Sigmoid colon (tissue), 7 donors: ENCODE measurements around the gene FAM180A. TPM values are rescaled to one million over a fixed set of nuclear protein-coding genes. Genes with fewer than 3 reads are reported as not detected.

Source experiments
- DNase-seq: peaks from one replicate; pipeline ENCODE4 v3.0.0-alpha.2; 2019
- H3K27ac ChIP-seq, 4 donors: fragments of 200-600 bp; sonication (generic); one replicate each; pipeline ENCODE4 v1.5.1; 2016 to 2019; ENCODE audit warnings: mild to moderate bottlenecking in 1 of 4
- H3K27me3 ChIP-seq, 3 donors: fragments of 200-600 bp; sonication (generic); one replicate each; pipeline ENCODE4 v1.5.1; 2019; ENCODE audit warnings: mild to moderate bottlenecking in 1 of 3
- H3K36me3 ChIP-seq, 4 donors: fragments of 200-600 bp; sonication (generic); one replicate each; pipeline ENCODE4 v1.5.1; 2016 to 2019
- H3K4me1 ChIP-seq, 4 donors: fragments of 200-600 bp; sonication (generic); one replicate each; pipeline ENCODE4 v1.5.1; 2017 to 2019
- H3K4me3 ChIP-seq, 4 donors: fragments of 200-600 bp; sonication (generic); one replicate each; pipeline ENCODE4 v1.5.1; 2017 to 2019; ENCODE audit warnings: mild to moderate bottlenecking in 2 of 4, moderate library complexity in 1 of 4
- H3K9me3 ChIP-seq, 4 donors: fragments of 200-600 bp in 3 of 4; sonication (generic) in 3 of 4; one replicate each; pipeline versions ENCODE4 v1.5.1 to v1.6.1; 2013 to 2019
- CTCF ChIP-seq, 4 experiments: fragments of 450-650 bp in 3 of 4; fragments of 200-600 bp in 1 of 4; IDR thresholded peaks; one replicate each; pipeline ENCODE4 v1.5.1; 2016 to 2019; ENCODE audit warnings: antibody characterized with exemption in 4 of 4, mild to moderate bottlenecking in 3 of 4, moderate library complexity in 2 of 4
- EP300 ChIP-seq, 4 donors: sonication (generic); formaldehyde crosslinking; IDR thresholded peaks; one replicate each; pipeline ENCODE4 v1.6.1; 2017; ENCODE audit warnings: antibody characterized with exemption in 4 of 4
- POLR2A ChIP-seq, 2 donors: fragments of 450-650 bp; IDR thresholded peaks; one replicate each; pipeline ENCODE4 v1.6.1; 2016; ENCODE audit warnings: antibody characterized with exemption in 2 of 2, mild to moderate bottlenecking in 2 of 2, moderate library complexity in 2 of 2
- POLR2AphosphoS5 ChIP-seq, 4 donors: sonication (generic); formaldehyde crosslinking; IDR thresholded peaks; one replicate each; pipeline ENCODE4 v1.6.1; 2017; ENCODE audit warnings: antibody characterized with exemption in 4 of 4
- WGBS, 2 donors: extraction: QIAGEN DNeasy Blood & Tissue Kit; methylation state at CpG; one replicate each; pipeline ENCODE4 v1.1.7; 2013; 5-methylcytosine and 5-hydroxymethylcytosine counted together
- intact Hi-C: fragments of 100-400 bp; cut with DNase I; formaldehyde crosslinking; loops from one replicate; pipeline ENCODE4 v1.15.1; 2023
- polyA plus RNA-seq, 3 donors: library from polyadenylated mRNA; stranded (reverse); fragments of 200-250 nt; gene quantifications; one replicate each; pipeline ENCODE4 v1.2.3, GENCODE V29; 2013
- total RNA-seq, 4 donors: library from RNA; depleted of rRNA; stranded (reverse); fragments of >200 nt; gene quantifications; one replicate each; pipeline ENCODE4 v1.1.0, GENCODE V29; 2016
- donor health status: healthy with polysubstance abuse.
- donor health status: Bipolar disorder and iron deficiency.
- donor health status: healthy.

The FAM180A gene
- total and polyA plus RNA-seq, 7 donors: 0.60 to 8.9 (median 3.0) TPM; not detected in 1

- Histone ChIP-seq H3K4me1 (no peaks in the 10 kb centered on the region), H3K9me3 (no peaks in the 10 kb centered on the region)
- WGBS, 2 donors: 75 to 81% methylated on average over 7 of the region's 7 CpGs
Measured at GRCh38 chr7:135706858-135707569, 41.6 kb downstream of the FAM180A start.

GRCh38 chr7:135706038-135706742 lies 42.4 kb downstream of the FAM180A start:
- Histone ChIP-seq H3K27ac (no peak overlapping the region), H3K4me1 (no peaks in the 10 kb centered on the region), H3K9me3 (no peaks in the 10 kb centered on the region), H3K36me3 (no peaks in the 10 kb centered on the region), H3K27me3 (no peaks in the 10 kb centered on the region), H3K4me3 (no peak overlapping the region)
- 90 to 93% methylated on average over 20 of the region's 20 CpGs for WGBS, 2 donors
- DNase-seq: no peak
- intact Hi-C loops: no loop called here
- TF ChIP-seq EP300 (IDR thresholded peaks at IDR 0.05): no peak
- TF ChIP-seq CTCF (IDR thresholded peaks at IDR 0.05): no peak
- TF ChIP-seq POLR2A (IDR thresholded peaks at IDR 0.05): no peak
- TF ChIP-seq POLR2AphosphoS5 (IDR thresholded peaks at IDR 0.05): no peak

More at GRCh38 chr7:135706858-135707569, 41.6 kb downstream of the FAM180A start:
- no peaks in the 10 kb centered on the region for H3K36me3 ChIP-seq
- TF ChIP-seq CTCF (IDR thresholded peaks at IDR 0.05) (no peak), POLR2AphosphoS5 (IDR thresholded peaks at IDR 0.05) (no peak), EP300 (IDR thresholded peaks at IDR 0.05) (no peak)
- DNase-seq: no peak
- intact Hi-C loops: no loop called here
- no peak overlapping the region for H3K27ac ChIP-seq
- H3K4me3 ChIP-seq: no peak overlapping the region
- no peaks in the 10 kb centered on the region for H3K27me3 ChIP-seq

GRCh38 chr7:135704698-135705097 lies 43.9 kb downstream of the FAM180A start:
- H3K27me3 ChIP-seq: no peaks in the 10 kb centered on the region
- TF ChIP-seq CTCF (IDR thresholded peaks at IDR 0.05) (no peak), EP300 (IDR thresholded peaks at IDR 0.05) (no peak), POLR2A (IDR thresholded peaks at IDR 0.05) (no peak), POLR2AphosphoS5 (IDR thresholded peaks at IDR 0.05) (no peak)
- DNase-seq: no peak
- H3K36me3 ChIP-seq: no peaks in the 10 kb centered on the region
- H3K4me1 ChIP-seq: no peaks in the 10 kb centered on the region
- intact Hi-C loops: no loop called here
- no peak overlapping the region for H3K4me3 ChIP-seq
- no peaks in the 10 kb centered on the region for H3K9me3 ChIP-seq
- WGBS, 2 donors: 48 to 84% methylated on average over 5 of the region's 5 CpGs
- no peak overlapping the region for H3K27ac ChIP-seq

- Histone ChIP-seq H3K4me3 (no peak overlapping the region), H3K9me3 (no peaks in the 10 kb centered on the region), H3K27ac (no peak overlapping the region), H3K36me3 (no peaks in the 10 kb centered on the region), H3K27me3 (no peaks in the 10 kb centered on the region), H3K4me1 (no peaks in the 10 kb centered on the region)
- TF ChIP-seq EP300 (IDR thresholded peaks at IDR 0.05) (no peak), POLR2AphosphoS5 (IDR thresholded peaks at IDR 0.05) (no peak), POLR2A (IDR thresholded peaks at IDR 0.05) (no peak), CTCF (IDR thresholded peaks at IDR 0.05) (no peak)
- WGBS, 2 donors: 80 to 82% methylated on average over 2 of the region's 2 CpGs
- DNase-seq: no peak
- intact Hi-C loops: no loop called here
Measured at GRCh38 chr7:135704074-135704473, 44.5 kb downstream of the FAM180A start.
